ENCODE measurements around the gene ELF1. TPM values are rescaled to one million over a fixed set of nuclear protein-coding genes. Genes with fewer than 3 reads are reported as not detected.
"Not testable (repeated sequence)": the region's sequence is repeated elsewhere in the genome, so short reads cannot be mapped to it uniquely, and the experiment has no call there.

ELF1 gene
- total RNA-seq, 1 experiment from 2014 or later, result 11.3 TPM

DNA sequence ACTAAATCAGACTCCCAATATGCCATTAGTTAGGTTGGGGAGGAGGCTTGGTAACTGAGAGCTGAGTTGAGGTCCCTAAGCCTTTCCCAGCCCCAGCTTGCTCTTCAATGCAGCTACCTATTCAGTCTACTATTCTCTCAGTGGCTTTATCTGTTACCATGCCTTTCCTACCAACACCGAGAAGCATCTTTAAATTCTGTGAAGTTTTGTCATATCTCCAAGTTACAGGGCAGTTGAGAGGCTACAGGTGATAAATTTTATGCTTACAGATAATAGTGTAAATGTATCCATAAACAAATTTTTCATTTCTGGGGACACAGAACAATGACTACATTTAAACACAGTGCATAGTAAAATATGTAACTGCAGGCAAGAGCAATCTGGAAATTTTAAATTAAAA, 110.6 kb downstream of the ELF1 start:
- DNase-seq, result no peak
- Histone ChIP-seq H3K27me3 (no peaks in the 10 kb centered on the region), H3K4me3 (no peak overlapping the region), H3K9me3 (no peaks in the 10 kb centered on the region), H3K36me3 (no peaks in the 10 kb centered on the region)

DNA sequence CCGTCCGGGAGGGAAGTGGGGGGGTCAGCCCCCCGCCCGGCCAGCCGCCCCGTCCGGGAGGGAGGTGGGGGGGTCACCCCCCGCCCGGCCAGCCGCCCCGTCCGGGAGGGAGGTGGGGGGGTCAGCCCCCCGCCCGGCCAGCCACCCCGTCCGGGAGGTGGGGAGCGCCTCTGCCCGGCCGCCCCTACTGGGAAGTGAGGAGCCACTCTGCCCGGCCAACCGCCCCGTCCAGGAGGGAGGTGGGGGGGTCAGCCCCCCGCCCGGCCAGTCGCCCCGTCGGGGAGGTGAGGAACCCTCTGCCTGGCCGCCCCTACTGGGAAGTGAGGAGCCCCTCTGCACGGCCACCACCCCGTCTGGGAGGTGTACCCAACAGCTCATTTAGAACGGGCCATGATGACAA, 118.1 kb downstream of the ELF1 start:
- H3K36me3 ChIP-seq, DNase-seq, H3K9me3 ChIP-seq, H3K27me3 ChIP-seq, H3K4me3 ChIP-seq: not testable (repeated sequence)

- H3K9me3 ChIP-seq, DNase-seq, H3K4me3 ChIP-seq, H3K36me3 ChIP-seq, H3K27me3 ChIP-seq: not testable (repeated sequence)
Observed at GRCh38 chr13:40900568-40900967, 118.5 kb downstream of the ELF1 start.

- no peak overlapping the region for H3K4me3 ChIP-seq
Observed at GRCh38 chr13:40897053-40897452, 122.1 kb downstream of the ELF1 start.

DNA sequence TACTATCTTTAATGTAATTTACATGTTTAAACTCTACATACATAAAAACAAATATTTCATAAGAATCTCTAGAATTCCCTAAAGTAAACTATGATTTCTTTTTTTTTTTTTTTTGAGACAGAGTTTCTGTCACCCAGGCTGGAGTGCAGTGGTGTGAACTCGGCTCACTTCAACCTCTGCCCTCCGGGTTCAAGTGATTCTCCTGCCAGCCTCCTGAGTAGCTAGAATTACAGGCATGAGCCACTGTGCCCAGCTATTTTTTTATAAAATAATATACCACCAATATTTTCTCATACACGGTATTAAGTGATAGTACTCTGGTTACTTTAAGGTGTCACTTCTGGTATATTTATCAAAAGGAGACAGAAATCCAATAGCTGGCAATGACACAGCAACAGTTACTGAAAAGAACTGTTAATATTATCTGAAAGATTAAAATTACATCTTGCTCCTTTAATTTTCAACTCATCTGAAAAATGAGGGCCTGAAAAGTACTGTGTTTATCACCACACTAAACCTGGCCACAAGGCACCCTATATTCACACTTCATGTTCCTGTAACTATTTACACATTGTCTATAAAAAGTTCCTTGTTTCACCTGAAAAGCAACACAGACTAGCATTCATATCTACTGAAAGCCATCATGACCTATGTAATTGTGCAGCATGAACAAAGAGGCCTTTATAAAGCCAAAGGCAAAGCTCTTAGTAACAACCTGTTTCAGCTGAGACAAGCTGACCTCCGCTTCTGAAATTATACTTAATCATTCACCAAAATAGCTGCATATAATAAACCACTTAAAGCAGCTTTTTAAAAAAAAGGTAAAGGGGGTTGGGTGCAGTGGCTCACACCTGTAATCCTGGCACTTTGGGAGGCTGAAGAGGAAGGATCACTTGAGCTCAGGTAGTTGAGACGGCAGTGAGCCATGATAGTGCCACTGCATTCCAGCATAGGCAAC, 123.6 kb downstream of the ELF1 start:
- no peak for DNase-seq

More at GRCh38 chr13:40897053-40897452, 122.1 kb downstream of the ELF1 start:
- H3K36me3 ChIP-seq, result no peaks in the 10 kb centered on the region
- H3K27me3 ChIP-seq, result no peaks in the 10 kb centered on the region
- H3K9me3 ChIP-seq, result no peaks in the 10 kb centered on the region
- no peak for DNase-seq

DNA sequence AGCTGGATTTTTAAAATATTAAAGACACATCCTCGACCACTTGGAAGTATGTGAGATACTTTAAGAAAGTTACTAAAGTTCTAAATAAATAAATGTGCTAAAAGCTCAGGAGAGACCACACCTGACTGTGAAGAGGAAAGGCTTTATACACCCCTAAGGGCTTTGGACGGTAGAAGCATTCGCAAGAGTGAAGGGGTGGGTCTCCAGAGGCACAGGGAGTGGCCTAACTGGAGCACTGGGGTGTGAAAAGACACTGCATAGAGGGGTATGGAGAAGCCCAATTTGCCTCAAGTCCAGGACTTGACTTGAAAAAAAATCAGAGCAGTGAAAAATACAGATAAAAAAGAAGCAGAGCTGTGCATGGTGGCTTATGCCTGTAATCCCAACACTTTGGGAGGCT, 125.5 kb downstream of the ELF1 start:
- not testable (repeated sequence) for H3K36me3 ChIP-seq, H3K27me3 ChIP-seq, H3K9me3 ChIP-seq, H3K4me3 ChIP-seq, DNase-seq

More for the DNA sequence above, 123.6 kb downstream of the ELF1 start:
- Histone ChIP-seq H3K4me3 (no peak overlapping the region), H3K9me3 (no peaks in the 10 kb centered on the region), H3K36me3 (no peaks in the 10 kb centered on the region), H3K27me3 (no peaks in the 10 kb centered on the region)

GRCh38 chr13:40886017-40886416, 133.1 kb downstream of the ELF1 start:
- Histone ChIP-seq H3K9me3 (no peaks in the 10 kb centered on the region), H3K27me3 (no peaks in the 10 kb centered on the region), H3K36me3 (no peaks in the 10 kb centered on the region), H3K4me3 (no peak overlapping the region)
- DNase-seq, result no peak

DNA sequence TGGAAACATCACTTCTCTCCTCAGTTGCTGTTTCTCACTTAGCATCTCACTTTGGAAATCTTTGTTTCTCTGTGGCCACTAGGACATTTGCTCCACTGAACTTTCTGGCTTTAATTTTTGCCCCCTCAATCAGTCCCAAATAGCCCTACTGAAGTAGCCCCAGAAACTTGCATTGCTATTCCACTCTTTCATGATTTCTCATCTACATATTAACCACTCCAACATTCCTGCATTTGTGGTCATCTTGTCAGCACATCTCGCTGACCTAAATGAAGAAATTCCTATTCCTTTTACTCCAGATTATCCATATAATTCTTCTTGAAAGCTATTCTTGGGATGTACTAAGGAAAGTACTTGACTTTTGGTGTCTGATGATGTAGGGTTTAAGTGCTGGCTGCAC, 134.9 kb downstream of the ELF1 start:
- H3K36me3 ChIP-seq, DNase-seq, H3K27me3 ChIP-seq, H3K9me3 ChIP-seq, H3K4me3 ChIP-seq: not testable (repeated sequence)

Other genes with a start within 250 kb of the ELF1 start
- gene MRPS31, start 248.1 kb downstream of the ELF1 start, total RNA-seq (2014; rRNA removed; shearing (Covaris generic); ENCODE audit: low replicate concordance), result 14.0 and 21.8 TPM in 2 replicates
- 38.1 and 57.4 TPM in 2 replicates for gene SLC25A15, start 229.7 kb downstream of the ELF1 start, total RNA-seq (2014; rRNA removed; shearing (Covaris generic); ENCODE audit: low replicate concordance)
- gene WBP4, start 42.2 kb upstream of the ELF1 start, total RNA-seq (2014; rRNA removed; shearing (Covaris generic); ENCODE audit: low replicate concordance), result 10.5 and 15.7 TPM in 2 replicates
- gene KBTBD6, start 113.5 kb upstream of the ELF1 start, total RNA-seq (2014; rRNA removed; shearing (Covaris generic); ENCODE audit: low replicate concordance), result 8.2 and 11.8 TPM in 2 replicates
- 0.72 and 2.6 TPM in 2 replicates for gene KBTBD7, start 175.3 kb upstream of the ELF1 start, total RNA-seq (2014; rRNA removed; shearing (Covaris generic); ENCODE audit: low replicate concordance)
- gene MTRF1, start 244.3 kb upstream of the ELF1 start, total RNA-seq (2014; rRNA removed; shearing (Covaris generic); ENCODE audit: low replicate concordance), result 13.4 and 14.0 TPM in 2 replicates